Inferior parietal cortex (tissue), 1 donor: ENCODE results near the gene ATG3.
"Not testable (repeated sequence)": the region's sequence is repeated elsewhere in the genome, so short reads cannot be mapped to it uniquely, and the experiment has no call there.

Source experiments
- DNase-seq: peaks from one replicate; pipeline ENCODE4 v3.0.0-alpha.2; 2016; ENCODE audit errors: extremely low spot score

ATG3 gene

DNA sequence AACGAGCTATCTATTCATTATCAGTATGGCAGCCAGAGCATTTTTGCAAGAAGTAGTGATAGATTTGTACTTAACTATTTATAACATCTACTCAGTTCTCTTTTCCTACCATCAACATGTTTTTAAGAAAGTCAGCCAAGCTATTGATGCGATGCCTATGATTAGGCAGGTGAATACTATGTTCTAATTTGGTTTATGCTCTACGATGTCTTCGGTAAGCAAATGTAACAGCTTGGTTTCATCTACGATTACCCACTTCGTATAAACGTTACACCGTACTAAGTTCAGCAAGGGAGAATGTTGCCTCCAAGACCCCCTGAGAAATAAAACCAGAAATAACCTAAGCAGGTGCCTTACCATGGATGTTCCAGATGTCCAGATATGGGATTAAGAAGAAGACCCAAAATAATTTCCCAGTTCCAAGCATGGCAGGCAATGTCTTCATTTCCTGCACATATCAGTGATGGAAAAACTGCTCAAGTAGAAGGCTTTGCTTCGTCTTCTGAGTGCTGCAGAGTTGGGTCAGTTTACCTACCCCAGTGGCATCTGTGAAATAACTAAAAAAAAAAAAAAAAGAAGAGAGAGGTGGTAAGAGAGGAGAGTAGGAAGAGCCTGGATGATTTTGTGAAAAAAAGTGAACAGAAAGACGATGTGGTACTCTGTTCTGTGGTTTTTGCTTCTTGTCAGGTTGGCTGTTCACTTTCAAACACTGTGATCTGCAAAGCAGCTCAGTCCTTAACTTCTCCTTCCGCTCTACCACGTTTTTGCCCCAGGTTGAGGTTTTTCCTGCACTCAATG, 62.6 kb downstream of the ATG3 start, which contains the start of gene BTLA:
TSS of gene BTLA (minus strand) at position 559 of the 798 bp plus-strand sequence. CDS start at position 445, 114 bp downstream.
- DNase-seq, result no peak

DNA sequence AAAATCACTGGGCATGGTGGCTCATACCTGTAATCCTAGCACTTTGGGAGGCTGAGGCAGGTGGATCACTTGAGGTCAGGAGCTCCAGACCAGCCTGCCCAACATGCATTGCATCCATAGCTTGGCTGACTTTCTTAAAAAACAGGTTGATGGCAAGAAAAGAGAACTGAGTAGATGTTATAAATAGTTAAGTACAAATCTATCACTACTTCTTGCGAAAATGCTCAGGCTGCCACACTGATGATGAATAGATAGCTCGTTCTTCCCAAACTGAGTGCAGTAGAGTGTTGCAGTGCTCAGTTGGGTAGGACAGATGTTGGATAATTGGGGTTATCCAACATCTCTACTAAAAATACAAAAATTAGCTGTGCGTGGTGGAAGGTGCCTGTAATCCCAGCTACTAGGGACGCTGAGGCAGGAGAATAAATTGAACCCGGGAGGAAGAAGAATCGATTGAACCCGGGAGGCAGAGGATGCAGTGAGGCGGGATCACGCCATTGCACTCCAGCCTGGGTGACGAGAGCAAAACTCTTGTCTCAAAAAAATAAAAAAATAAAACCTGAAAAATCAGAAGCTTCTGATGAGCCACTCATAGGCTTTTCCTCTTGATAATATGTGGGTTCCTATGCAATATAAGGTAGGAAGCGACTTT, 63.7 kb downstream of the ATG3 start:
- DNase-seq, result no peak

DNA sequence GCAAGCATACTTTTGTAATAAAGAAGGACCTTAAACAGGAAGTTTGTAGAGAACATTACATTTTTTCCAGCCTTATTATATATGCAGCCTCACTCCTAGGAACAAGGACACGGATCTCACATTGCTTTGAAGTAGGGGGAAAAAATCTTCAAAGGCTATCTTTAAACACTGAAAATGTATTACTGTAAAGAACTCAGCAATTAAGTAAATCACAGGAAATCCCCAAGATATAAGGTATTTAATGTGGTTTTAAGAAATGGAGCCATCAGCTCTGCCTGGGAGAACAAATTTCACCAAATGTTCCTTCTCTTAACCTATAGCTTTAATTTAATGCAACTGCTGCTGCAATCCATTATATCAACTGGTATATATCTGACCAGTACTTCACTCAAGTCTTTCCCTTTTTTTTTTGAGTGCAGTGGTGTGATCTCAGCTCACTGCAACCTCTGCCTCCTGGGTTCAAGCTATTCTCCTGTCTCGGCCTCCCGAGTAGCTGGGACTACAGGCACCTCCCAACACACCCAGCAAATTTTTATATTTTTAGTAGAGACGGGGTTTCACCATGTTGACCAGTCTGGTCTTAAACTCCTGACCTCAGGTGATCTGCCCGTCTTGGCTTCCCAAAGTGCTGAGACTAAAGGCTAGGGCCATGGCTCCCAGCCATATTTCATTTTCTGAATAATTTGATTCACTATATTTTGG, 65.2 kb downstream of the ATG3 start:
- no peak for DNase-seq

DNA sequence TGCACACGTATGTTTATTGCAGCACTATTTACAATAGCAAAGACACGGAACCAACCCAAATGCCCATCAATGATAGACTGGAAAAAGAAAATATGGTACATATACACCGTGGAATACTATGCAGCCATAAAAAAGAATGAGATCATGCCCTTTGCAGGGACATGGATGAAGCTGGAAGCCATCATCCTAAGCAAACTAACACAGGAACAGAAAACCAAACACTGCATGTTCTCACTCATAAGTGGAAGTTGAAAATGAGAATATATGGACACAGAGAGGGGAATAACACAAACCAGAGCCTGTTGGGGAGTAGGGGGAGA, 67.4 kb downstream of the ATG3 start:
- DNase-seq, result not testable (repeated sequence)

DNA sequence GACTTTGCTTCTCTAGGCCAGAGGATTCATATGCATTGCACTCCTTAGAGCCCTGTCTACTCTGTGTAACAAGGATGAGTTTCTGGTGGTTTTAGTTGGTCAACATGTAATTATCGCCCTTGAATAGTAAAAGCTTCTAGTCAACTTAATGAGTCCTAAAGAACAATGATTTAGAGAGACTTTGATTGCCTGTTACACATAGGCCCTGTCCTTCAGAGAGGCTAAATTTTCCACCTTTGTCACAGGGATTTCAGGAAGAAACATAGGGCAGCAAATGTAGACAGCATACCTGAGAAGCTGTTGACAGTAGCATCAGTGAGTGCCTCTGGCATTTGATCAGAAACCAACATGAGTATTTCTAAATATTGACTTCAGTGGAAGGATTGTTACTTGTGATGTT, 69.6 kb downstream of the ATG3 start:
- no peak for DNase-seq

DNA sequence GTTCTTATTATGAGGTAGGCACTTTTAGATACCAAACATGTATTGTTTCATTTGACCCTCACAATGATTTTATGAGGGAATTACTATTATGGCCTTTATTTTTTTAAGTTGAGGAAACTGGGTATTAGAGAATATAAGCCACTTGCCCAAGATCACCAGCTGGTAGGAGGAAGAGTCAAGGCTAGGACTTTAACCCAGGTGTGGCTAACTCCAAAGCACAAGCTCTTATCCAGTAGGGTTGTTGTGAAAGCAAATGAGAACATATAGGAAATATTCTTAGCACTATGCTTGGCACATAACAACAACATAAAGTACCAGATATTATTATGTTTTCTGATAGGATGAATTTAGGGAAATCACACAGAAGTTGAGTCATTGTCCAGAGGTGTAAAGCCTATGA, 70.4 kb downstream of the ATG3 start:
- no peak for DNase-seq

DNA sequence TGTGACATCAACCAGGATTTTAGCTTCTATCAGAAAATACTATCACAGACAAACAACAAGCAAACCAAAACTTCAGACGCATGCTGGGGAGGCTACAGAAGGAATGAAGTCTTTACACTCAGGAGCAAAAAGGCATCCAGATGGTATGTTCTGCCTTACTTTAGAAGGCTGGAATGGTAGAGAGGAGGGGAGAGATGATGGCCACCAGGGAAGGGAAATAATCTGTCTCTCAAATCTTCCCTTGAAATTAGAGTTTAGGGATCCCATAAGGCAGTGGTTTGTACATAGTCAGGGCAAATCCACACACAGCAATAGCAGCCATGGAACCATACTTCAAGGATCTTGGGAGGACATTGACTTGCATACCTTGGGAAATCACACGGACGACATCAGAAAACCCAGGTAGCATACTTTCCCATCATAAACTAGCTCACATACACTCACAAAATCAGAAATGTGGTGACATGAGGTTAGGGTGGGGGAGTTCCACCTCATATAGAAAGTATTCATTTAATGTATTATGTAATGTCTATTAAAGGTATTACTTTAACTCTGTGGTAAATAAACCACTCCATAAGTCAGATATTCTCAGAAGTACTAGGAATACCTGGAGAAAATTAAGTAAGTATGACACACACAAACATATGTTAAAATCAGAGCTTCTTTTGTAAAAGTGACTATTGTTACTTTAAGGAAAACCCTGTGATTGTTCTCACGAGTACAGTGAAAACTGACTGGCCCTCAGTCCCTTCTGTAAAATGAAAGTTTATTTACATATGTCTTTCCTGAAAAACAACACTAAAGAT, 71.9 kb downstream of the ATG3 start:
- DNase-seq, result no peak

DNA sequence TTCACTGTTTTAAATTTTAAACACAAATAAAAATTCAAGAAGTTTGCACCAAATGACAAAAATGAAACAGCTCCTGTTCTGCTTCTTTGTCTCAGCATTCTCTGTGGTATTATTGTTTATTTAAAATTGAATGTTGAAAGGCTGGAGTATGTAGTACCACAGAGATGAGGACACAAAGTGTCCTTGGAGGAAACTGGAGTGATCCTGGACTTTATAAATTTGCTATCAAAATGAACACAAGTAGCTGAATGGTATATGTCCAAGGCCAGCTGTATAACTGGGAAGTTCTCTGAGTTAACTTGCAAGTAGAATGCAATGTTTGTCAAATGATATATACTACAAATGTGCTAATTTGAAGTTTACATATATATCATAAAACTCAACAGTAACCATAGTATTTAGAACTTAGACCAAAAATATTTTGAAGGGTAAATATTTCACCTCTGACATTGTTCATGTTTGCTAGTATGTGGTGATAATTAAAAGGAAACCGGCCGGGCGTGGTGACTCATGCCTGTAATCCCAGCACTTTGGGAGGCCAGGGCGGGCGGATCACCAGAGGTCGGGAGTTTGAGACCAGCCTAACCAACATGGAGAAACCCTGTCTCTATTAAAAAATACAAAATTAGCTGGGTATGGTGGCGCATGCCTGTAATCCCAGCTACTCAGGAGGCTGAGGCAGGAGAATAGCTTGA, 74.8 kb downstream of the ATG3 start:
- DNase-seq, result no peak

DNA sequence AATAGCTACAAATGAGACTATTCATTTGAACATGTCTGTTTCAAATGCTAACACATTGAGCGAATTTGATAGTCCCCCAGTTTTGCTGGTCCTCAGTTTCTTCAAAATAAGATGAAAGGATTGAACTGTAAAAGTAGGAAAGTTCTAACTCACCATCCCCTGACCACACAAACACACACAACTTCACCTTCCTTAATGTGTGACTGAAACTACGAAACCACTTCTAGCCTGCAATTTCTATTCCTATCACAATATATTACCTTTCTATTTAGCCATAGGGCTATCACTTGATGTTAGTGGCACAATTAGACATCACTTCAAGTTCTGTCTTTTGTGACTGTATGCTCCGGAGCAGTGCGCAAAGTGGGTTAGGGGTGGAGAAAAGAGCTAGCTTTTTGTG, 77.4 kb downstream of the ATG3 start:
- DNase-seq, result no peak

DNA sequence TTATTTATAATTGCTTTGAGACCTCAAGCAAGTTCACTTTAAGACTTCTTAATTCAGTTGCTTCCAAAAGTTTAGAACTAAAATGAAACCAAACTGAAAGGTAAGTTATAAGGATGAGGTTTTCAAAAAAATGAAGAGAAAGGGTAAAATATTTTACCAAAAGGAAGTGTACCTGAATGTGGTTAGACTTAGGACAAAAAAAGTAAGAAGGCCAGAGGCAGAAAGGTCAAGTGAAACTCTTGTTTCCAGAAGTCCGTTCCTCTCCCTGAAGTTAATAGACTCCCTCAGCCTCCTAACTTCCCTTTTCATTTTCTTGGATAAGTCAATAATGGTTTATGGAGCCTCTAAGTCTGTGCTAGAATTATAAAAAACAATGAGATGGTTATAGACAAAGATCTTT, 79.1 kb downstream of the ATG3 start:
- no peak for DNase-seq
